ENCODE data around the gene MYZAP.

Gene MYZAP

GRCh38 chr15:57631386-57632110, 39.8 kb downstream of the MYZAP start:
- no peak for DNase-seq

DNA sequence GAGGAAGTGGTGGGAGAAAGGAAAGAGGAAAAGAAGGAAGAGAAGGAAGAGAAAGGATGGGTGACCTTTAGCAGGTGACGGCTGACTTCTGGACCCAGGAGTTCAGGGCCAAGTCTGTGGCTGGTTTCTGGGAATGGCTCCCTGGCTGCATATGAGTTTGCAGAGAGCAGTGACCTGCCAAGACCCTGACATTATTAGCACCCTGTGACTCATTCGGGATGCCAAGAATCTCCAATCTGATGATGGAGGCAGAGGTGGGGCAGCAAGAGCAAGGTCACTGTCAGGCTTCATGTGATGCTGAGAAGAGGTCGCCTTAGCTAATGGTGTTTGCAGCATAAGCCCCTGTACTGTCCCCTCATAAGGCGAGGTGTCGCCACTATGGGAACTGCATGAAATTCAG, 42.6 kb downstream of the MYZAP start:
- no peak for DNase-seq

- no peak for DNase-seq
Measured at GRCh38 chr15:57635300-57635909, 43.7 kb downstream of the MYZAP start.

DNA sequence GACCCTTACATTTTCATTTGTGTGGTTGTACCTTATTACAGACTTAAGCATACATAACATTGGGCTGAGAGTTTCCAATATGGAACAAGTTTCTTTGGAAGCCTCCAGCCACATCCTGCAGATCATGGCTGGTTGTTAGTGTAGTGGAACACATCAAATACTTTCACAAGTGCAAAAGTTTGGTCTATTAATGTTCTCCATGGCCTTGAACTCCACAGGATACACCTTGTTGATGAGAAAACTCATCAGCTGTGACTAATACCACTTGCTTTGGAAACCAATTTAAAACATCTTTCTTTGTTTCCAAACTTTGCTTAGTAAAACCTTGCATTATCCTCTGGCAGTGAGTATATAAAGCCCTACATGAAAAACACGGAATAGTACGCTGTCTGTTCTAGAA, 46.1 kb downstream of the MYZAP start:
- no peak for DNase-seq

GRCh38 chr15:57639306-57639705, 47.6 kb downstream of the MYZAP start:
- no peak for DNase-seq

DNA sequence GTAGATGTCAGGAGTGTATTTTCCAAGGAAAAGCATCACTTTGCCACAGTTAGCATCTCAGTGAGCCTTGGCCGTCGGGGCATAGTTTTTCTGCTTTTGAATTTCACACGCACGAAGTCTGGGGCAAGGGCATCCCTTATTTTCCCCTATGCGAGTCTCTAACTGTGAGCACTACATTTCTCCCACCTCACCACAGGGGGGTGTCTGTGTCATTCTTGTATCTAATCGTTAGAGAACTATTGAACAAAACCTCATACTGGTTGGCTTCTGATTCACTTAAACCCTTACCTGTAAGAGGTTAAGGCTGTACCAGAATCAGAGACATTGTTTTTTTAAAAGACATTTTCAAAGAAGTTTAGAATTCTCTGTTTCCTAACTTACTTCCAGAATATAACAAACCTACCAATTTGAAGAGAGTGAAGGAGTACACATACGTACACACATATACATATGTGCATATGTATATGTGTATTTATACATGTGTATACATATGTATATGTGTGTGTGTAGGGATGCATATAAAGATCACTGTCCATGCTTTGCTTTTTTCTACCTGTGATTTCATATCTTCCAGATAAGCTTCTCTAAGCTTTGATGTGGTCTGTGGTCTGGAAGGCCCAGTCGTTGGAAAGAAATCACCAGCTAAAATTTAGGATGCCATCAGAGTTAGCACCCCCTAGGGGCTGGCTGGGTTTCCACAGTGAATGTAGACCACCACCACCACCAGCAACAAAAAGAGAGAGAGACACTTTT, 49.4 kb downstream of the MYZAP start:
- no peak for DNase-seq

DNA sequence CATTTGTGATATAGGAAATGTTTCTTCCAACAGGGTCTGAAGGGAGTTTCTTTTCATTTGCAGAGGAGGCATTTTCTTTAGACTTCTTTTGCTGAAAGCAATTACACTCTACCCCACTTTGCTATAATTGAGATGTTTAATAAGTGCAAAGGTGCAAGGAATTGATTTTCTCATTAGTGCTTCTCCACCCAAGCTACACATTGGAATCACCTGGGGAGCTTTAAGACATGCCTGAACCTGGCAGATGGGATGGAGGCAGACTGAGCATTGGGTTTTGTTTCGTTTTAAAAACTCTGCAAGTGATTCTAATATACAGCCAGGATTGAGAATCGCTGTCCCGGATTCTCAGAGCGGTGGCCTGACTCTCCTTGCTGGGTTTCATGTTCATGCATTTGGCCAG, 52.1 kb downstream of the MYZAP start:
- no peak for DNase-seq

GRCh38 chr15:57646087-57646486, 54.4 kb downstream of the MYZAP start:
- no peak for DNase-seq

- DNase-seq, result no peak
Measured at GRCh38 chr15:57647071-57647790, 55.5 kb downstream of the MYZAP start.

DNA sequence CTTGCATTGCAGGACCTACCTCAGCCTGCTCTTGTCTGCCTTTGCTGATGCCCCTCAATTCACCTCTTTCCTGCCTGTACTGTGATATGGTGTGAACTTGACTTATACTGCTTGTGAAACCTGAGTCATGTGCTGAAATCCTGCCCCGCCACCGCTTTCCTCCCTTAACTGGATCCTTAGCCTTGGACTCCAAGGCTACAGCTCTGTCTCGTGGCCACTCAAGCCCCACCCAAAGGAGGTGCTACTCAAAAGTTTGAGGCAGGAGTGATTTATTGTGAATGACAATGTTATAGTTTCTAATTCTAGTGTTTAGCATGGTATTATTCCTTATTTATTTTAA, 56.1 kb downstream of the MYZAP start:
- no peak for DNase-seq

GRCh38 chr15:57649138-57649537, 57.4 kb downstream of the MYZAP start:
- no peak for DNase-seq

- DNase-seq, result no peak
Measured at GRCh38 chr15:57651445-57651844, 59.7 kb downstream of the MYZAP start.

- DNase-seq, result no peak
Measured at GRCh38 chr15:57652481-57652880, 60.8 kb downstream of the MYZAP start.

- no peak for DNase-seq
Measured at GRCh38 chr15:57654153-57654852, 62.6 kb downstream of the MYZAP start.

DNA sequence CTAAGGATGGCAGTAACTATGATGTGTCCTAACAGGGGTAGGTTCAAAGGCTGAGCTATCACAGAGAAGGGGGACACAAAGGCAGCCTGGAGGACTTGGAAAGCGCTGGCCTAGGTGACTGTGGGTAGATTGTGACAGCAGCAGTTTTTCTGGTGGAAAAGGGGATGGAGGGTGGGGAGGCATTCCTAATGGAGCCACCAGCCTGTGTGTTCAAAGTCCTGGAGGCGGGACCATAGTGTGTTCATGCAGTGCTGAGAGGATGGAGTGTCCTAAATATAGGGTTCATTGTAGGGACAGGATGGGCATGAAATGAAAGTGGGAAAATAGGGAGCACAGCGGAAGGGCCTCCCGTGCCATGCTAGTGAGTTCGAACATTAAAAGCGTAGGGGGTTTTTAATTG, 63.3 kb downstream of the MYZAP start:
- no peak for DNase-seq

- no peak for DNase-seq
Measured at GRCh38 chr15:57655809-57656208, 64.1 kb downstream of the MYZAP start.

GRCh38 chr15:57656434-57656833, 64.7 kb downstream of the MYZAP start:
- DNase-seq, result no peak

- DNase-seq, result no peak
Measured at GRCh38 chr15:57657619-57658018, 65.9 kb downstream of the MYZAP start.

DNA sequence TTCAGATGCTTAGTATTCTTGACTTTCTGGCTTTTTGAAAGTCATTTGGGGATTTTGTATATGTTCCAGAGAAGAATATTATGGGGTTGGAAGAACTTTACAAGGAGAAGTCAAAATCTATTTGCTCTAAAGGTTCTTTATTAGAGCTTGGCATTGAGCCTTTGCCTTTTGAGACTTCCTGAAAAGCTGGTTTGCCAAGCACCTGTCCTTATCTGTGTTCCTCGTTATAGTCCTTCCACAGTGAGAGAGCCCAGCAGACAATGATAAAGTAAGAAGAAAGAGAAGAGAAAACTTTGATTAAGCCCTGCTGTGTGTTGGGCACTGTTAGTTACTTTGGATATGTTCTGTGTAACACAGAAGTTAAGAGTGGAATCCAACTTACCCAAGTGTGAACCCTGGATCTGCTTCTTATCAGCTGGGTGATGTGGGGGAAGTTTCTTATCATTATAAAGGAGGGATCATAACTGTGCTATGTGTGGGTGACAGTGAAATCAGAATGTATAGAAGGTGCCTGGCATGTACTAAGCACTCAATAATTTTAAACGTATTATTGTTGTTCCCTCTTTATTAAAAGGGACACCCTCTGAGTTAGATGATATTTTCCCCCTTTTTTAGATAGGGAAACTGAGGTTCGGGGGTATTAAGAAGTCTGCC, 70.5 kb downstream of the MYZAP start:
- DNase-seq, result no peak

GRCh38 chr15:57662802-57663201, 71.1 kb downstream of the MYZAP start:
- no peak for DNase-seq

GRCh38 chr15:57663262-57663661, 71.6 kb downstream of the MYZAP start:
- no peak for DNase-seq

- no peak for DNase-seq
Measured at GRCh38 chr15:57665194-57665593, 73.5 kb downstream of the MYZAP start.

Measured in NCI-H187 (cell line).